Caco-2 (cell line): ENCODE data around the gene PAXIP1. TPM values are rescaled to one million over a fixed set of nuclear protein-coding genes. Genes with fewer than 3 reads are reported as not detected.

ENCODE experiments used
- BruUV-seq: library from RNA; stranded (reverse); fragments of 400-500 nt; replicated peaks from 2 replicates; lab custom pipeline; 2021; lab: Mats Ljungman, UMichigan
- CTCF ChIA-PET: fragments of 300-600 bp; sonication (Branson Sonifier 250); formaldehyde crosslinking; loops from one replicate; lab custom pipeline; 2022; ENCODE audit warnings: antibody characterized with exemption; lab: Charles Lee
- POLR2A ChIA-PET: fragments of 300-600 bp; sonication (Branson Sonifier 250); formaldehyde crosslinking; loops from one replicate; lab custom pipeline; 2022; ENCODE audit warnings: antibody characterized with exemption; lab: Charles Lee
- DNase-seq, 2 experiments: peaks; one replicate each; pipeline versions ENCODE4 v3.0.0 to v3.0.0-alpha.2; 2020 to 2022
- H3K27me3 ChIP-seq: replicated peaks from 2 replicates; pipeline ENCODE4 v1.6.0; 2011; ENCODE audit warnings: low read length; ENCODE audit not compliant: control insufficient read depth, insufficient read depth
- H3K36me3 ChIP-seq: 2 replicates; pipeline ENCODE4 v1.5.1; 2011; ENCODE audit warnings: low read length; ENCODE audit not compliant: control insufficient read depth, insufficient read depth
- H3K4me1 ChIP-seq: fragments of 250-450 bp; sonication (Bioruptor Pico); 2 replicates; pipeline ENCODE4 v1.5.1; 2020; ENCODE audit warnings: mild to moderate bottlenecking
- H3K4me3 ChIP-seq: 2 replicates; pipeline ENCODE4 v1.5.1; 2011; ENCODE audit warnings: low read depth, mild to moderate bottlenecking, control low read depth, low read length
- H3K9me3 ChIP-seq: fragments of 250-450 bp; sonication (Bioruptor Pico); 2 replicates; pipeline ENCODE4 v1.5.1; 2020; ENCODE audit warnings: mild to moderate bottlenecking, moderate library complexity
- H3K27ac Mint-ChIP-seq: one replicate; pipeline ENCODE4 v1.8.0; 2022; ENCODE audit warnings: mixed read lengths; ENCODE audit not compliant: unreplicated experiment
- H3K27me3 Mint-ChIP-seq: one replicate; pipeline ENCODE4 v1.8.0; 2022; ENCODE audit warnings: mixed read lengths; ENCODE audit not compliant: insufficient read depth, unreplicated experiment
- H3K36me3 Mint-ChIP-seq: one replicate; pipeline ENCODE4 v1.8.0; 2022; ENCODE audit warnings: mild to moderate bottlenecking, mixed read lengths; ENCODE audit not compliant: insufficient read depth, unreplicated experiment
- H3K4me1 Mint-ChIP-seq: one replicate; pipeline ENCODE4 v1.8.0; 2022; ENCODE audit warnings: low read depth, mixed read lengths; ENCODE audit not compliant: unreplicated experiment
- H3K4me3 Mint-ChIP-seq: one replicate; pipeline ENCODE4 v1.8.0; 2022; ENCODE audit warnings: mild to moderate bottlenecking, moderate library complexity, mixed read lengths; ENCODE audit not compliant: unreplicated experiment
- H3K9me3 Mint-ChIP-seq: one replicate; pipeline ENCODE4 v1.8.0; 2022; ENCODE audit warnings: mixed read lengths; ENCODE audit not compliant: unreplicated experiment
- intact Hi-C: fragments of 100-400 bp; cut with micrococcal nuclease; formaldehyde crosslinking; loops from one replicate; pipeline ENCODE4 v1.10.0; 2022; ENCODE audit not compliant: unreplicated experiment
- total RNA-seq: library from RNA; stranded (reverse); gene quantifications from 2 replicates; pipeline ENCODE4 v1.2.3, GENCODE V29; 2022
- TF ChIP-seq, protein P1 (sequence below), 2 experiments: fragments of 200-600 bp in 1 of 2; IDR thresholded peaks; 1 replicate in 1 of 2; 2 replicates in 1 of 2; pipeline versions ENCODE4 v1.5.1 to v1.8.0; 2011 to 2022; ENCODE audit warnings: antibody characterized with exemption in 1 of 2, control low read depth in 1 of 2, inconsistent platforms in 1 of 2, low read depth in 1 of 2, low read length in 1 of 2, mild to moderate bottlenecking in 1 of 2, moderate library complexity in 1 of 2; ENCODE audit not compliant: insufficient read depth in 1 of 2, severe bottlenecking in 1 of 2, unreplicated experiment in 1 of 2

The PAXIP1 gene
- total RNA-seq, 1 experiment from 2014 or later = 31.5 TPM

DNA sequence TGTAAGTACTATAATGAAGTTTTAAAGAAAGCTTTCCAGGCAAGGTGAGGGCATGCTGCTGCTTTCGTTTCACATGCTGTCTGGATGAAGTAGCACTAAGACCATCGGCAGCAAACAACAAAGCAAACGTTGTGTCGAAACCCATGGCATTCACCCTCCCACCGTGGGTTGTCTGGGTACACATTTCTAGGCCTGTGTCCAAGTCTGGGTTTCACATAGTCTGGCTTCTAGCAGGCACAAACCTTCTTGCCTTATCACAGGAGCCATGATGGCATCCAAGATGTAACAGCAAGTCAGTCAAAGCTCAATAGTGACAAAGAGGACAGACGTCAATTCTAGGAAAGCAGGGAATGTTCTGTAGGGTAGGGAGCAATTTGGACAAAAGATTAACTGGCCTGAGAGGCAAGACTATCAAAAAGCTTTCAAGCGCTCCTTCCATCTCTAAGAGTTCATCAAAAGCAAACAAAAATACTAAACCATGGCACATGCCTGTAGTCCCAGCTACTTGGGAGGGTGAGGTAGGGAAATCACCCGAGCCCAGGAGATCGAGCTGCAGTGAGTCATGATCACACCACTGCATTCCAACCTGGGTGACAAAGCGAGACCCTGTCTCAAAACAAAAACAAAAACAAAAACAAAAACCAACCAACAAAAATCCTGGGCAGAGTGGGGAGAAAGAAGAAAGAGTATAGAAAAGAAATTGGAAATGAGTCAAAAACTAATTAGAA is 42.7 kb downstream of the PAXIP1 start:
- H3K36me3 ChIP-seq = peaks cover 6% of the 10 kb centered on the region; the same call in 1 of the 2 replicates
- peaks cover 85% of the 10 kb centered on the region for H3K36me3 Mint-ChIP-seq
- POLR2A ChIA-PET = no interaction called here

DNA sequence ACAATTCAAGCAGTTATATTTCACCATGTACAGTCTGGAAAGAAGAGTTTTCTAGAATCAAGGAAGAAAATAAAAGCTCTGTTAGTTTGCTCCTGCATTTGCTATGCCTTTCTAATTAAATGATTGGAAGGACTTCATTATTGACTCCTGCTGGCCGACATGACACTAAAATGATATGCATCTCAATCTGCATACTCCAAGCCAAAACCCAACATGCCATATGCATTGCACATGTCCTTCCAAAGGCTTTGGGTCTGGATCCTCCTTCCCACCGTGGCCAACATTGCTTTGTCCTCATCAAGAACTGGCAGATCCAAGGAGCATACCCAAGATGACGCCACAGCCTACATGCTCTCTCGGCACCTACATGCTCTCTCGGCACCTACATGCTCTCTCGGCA is 46.5 kb downstream of the PAXIP1 start:
- H3K4me3 Mint-ChIP-seq = no peak overlapping the region
- no peaks in the 10 kb centered on the region for H3K4me1 ChIP-seq
- intact Hi-C loops = no loop called here
- H3K27me3 Mint-ChIP-seq = no peaks in the 10 kb centered on the region
- H3K27ac Mint-ChIP-seq = no peak overlapping the region
- no peaks in the 10 kb centered on the region for H3K9me3 Mint-ChIP-seq
- no peak for DNase-seq
- H3K36me3 ChIP-seq = peaks cover 5% of the 10 kb centered on the region; the same call in 1 of the 2 replicates
- TF ChIP-seq, protein P1, sequence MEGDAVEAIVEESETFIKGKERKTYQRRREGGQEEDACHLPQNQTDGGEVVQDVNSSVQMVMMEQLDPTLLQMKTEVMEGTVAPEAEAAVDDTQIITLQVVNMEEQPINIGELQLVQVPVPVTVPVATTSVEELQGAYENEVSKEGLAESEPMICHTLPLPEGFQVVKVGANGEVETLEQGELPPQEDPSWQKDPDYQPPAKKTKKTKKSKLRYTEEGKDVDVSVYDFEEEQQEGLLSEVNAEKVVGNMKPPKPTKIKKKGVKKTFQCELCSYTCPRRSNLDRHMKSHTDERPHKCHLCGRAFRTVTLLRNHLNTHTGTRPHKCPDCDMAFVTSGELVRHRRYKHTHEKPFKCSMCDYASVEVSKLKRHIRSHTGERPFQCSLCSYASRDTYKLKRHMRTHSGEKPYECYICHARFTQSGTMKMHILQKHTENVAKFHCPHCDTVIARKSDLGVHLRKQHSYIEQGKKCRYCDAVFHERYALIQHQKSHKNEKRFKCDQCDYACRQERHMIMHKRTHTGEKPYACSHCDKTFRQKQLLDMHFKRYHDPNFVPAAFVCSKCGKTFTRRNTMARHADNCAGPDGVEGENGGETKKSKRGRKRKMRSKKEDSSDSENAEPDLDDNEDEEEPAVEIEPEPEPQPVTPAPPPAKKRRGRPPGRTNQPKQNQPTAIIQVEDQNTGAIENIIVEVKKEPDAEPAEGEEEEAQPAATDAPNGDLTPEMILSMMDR (IDR thresholded peaks at IDR 0.05; ENCODE audit: insufficient read depth in 1 of 2, low read depth in 1 of 2, low read length in 1 of 2, severe bottlenecking in 1 of 2, unreplicated experiment in 1 of 2) = no peak
- no peaks in the 10 kb centered on the region for H3K27me3 ChIP-seq
- ChIA-PET CTCF (no interaction called here), POLR2A (no interaction called here)
- H3K4me3 ChIP-seq = no peak overlapping the region
- no TSS peak for BruUV-seq
- H3K9me3 ChIP-seq = no peaks in the 10 kb centered on the region
- no peaks in the 10 kb centered on the region for H3K4me1 Mint-ChIP-seq
- peaks cover 78% of the 10 kb centered on the region for H3K36me3 Mint-ChIP-seq

More for the DNA sequence above, 42.7 kb downstream of the PAXIP1 start:
- Mint-ChIP-seq H3K4me1 (no peaks in the 10 kb centered on the region), H3K27me3 (no peaks in the 10 kb centered on the region), H3K9me3 (no peaks in the 10 kb centered on the region), H3K27ac (no peak overlapping the region), H3K4me3 (no peak overlapping the region)
- CTCF ChIA-PET = no interaction called here
- TF ChIP-seq, protein P1 (IDR thresholded peaks at IDR 0.05; ENCODE audit: insufficient read depth in 1 of 2, low read depth in 1 of 2, low read length in 1 of 2, severe bottlenecking in 1 of 2, unreplicated experiment in 1 of 2) = no peak
- H3K27me3 ChIP-seq = no peaks in the 10 kb centered on the region
- no peak overlapping the region for H3K4me3 ChIP-seq
- intact Hi-C loops = no loop called here
- no TSS peak for BruUV-seq
- H3K4me1 ChIP-seq = no peaks in the 10 kb centered on the region
- no peak for DNase-seq
- H3K9me3 ChIP-seq = no peaks in the 10 kb centered on the region

DNA sequence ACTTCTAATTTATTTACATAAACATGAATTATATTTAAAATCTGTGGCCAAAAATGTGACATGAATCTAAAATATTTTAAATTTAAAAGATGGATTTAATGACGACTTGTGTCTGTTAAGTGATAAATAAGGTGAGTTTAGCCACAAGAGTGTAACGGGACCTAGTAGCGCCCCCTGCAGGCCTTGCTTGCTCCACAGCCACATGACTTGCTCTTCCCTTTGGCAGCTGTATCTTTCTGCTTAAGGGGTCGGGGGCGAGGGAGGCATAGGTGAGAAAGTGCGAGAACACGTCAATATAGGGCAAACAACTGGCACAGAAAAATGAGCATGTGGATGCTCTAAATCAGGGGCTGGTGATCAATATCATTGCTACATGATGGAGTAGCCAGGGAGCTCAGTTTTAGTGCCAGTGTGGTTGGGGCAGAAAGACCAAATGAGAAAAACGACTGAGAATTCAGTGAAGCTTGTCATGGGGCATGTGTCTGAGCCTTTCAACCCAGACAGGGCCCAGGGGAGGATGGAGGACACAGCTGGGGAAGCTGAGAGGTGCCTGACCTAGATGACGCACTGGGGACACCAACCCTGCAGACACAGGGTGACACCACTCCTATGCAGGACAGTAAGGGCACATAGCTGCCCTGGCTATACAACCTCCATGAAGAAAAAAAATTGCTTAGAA is 49.8 kb downstream of the PAXIP1 start:
- Histone ChIP-seq H3K9me3 (no peaks in the 10 kb centered on the region), H3K4me1 (no peaks in the 10 kb centered on the region), H3K4me3 (no peak overlapping the region), H3K27me3 (no peaks in the 10 kb centered on the region), H3K36me3 (peaks cover 5% of the 10 kb centered on the region; the same call in 1 of the 2 replicates)
- Mint-ChIP-seq H3K4me3 (no peak overlapping the region), H3K9me3 (no peaks in the 10 kb centered on the region), H3K36me3 (peaks cover 74% of the 10 kb centered on the region), H3K27me3 (no peaks in the 10 kb centered on the region), H3K27ac (no peak overlapping the region), H3K4me1 (no peaks in the 10 kb centered on the region)
- TF ChIP-seq, protein P1 (IDR thresholded peaks at IDR 0.05; ENCODE audit: insufficient read depth in 1 of 2, low read depth in 1 of 2, low read length in 1 of 2, severe bottlenecking in 1 of 2, unreplicated experiment in 1 of 2) = peak; percentile 54 to 56
- CTCF ChIA-PET = interaction anchor here (0.6 to 0.8 kb wide), 4 partner anchors 26 to 430 kb away, joined by 3 to 5 read pairs (median 4); no protein-coding TSS in a partner anchor
- peak in 1 of 2 experiments; percentile 63 for DNase-seq
- POLR2A ChIA-PET = interaction anchor here (0.6 kb wide), 1 partner anchor 1933 kb away, joined by 9 read pairs; no protein-coding TSS in a partner anchor
- intact Hi-C loops = loop anchor here (1.0 to 5.0 kb wide), 2 partner anchors 26 to 41 kb away; no protein-coding TSS in a partner anchor
- no TSS peak for BruUV-seq
